HG03025 (cell line): ENCODE data around the gene NUP98.
A peak's percentile ranks its signal among the peaks of the same experiment; 100 is the strongest.

Experiments
- ATAC-seq: cut with Tn5 transposase; IDR thresholded peaks from one replicate; pipeline ENCODE4 v1.9.1; 2021; ENCODE audit warnings: mild to moderate bottlenecking, moderate library complexity; ENCODE audit not compliant: unreplicated experiment, low FRiP score

The NUP98 gene

DNA sequence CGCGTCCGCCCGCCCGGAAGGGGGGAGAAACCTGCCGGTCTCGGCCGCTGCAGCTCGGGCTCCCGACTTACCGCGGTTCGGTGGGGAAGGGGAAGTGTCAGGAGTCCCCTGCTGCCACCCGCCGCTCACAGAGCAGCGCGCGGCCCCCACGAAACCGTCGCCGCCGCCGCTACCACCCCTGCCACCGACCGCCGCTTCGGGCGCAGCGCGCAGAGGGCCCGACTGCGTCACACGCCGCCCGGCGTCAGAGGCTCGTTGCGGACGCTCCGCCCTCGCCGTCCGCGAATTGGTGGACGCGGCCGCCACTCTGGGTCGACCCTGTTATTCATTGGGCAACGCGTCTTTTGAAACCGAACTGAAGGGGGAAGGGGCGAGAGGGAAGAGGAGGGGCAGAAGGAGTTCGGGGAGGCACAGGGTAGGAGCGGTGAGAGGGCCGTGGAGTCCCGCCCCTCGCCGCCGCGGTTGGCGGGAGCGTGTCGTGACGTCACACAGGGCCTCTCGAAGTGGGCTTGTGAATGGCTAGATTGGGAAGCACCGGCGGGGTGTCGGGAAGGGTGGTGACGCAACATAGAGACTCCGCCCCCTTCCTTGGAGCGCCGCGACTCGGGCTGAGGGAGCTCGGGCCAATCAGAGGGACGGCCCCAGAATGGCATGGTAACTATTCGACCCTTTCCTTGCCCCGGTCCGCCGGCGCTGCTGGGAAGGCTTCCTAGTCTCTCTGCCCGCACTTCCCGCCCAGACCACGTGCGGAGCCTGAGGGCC lies at the start of gene NUP98:
TSS of gene NUP98 (minus strand) at position 226 of the 762 bp plus-strand sequence. CDS start 15,437 bp downstream, outside the sequence.
- ATAC-seq: peak; percentile 91

DNA sequence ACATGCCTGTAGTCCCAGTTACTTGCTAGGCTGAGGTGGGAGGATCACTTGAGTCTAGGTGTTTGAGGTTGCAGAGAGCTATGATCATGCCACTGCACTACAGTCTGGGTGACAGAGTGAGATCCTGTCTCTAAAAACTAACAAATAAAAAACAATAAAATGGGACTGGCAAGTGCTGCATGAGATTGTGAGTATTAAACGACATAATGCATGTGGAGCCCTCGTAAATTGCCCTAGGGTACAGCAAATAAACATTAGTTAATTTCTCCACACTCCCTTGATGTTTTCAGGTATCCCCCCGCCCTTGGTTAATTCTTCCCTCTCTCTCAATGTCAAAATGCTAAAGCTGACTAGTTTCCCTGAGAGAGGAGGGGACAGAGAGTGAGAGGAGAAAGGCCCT lies 48.3 kb upstream of the NUP98 start:
- no peak for ATAC-seq

DNA sequence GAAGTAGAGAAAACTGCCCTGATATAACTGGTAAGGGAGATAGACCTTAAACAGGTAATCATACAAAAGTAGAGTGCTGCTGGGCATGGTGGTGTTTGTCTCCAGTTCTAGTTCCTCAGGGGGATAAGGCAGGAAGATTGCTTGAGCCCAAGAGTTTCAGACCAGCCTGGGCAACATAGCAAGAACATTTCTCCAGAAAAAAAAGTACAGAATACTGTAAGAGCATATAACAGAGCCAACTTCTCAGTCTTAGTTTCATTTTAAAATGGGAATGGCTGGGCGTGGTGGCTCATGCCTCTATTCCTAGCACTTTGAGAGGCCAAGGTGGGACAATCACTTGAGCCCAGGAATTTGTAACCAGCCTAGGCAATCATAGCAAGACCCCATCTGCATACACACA lies 47.9 kb upstream of the NUP98 start:
- no peak for ATAC-seq

DNA sequence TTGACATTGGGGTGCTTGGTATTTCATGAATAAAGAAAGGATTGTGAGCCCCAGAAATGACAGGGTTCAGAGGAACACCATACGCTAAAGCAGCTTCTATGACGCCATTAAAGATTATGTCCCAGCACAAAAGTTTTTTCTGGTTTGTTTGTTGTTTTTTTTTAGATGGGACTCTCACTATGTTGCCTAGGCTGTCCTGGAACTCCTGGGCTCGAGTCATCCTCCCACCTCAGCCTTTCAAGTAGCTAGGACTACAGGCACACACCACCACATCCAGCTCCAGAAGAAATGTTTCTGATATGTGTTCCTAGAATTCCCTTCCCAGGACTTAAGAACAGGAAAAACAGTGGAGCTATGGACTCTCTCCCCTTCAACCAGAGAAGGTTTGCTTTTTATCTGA lies 46.0 kb upstream of the NUP98 start:
- ATAC-seq: no peak

DNA sequence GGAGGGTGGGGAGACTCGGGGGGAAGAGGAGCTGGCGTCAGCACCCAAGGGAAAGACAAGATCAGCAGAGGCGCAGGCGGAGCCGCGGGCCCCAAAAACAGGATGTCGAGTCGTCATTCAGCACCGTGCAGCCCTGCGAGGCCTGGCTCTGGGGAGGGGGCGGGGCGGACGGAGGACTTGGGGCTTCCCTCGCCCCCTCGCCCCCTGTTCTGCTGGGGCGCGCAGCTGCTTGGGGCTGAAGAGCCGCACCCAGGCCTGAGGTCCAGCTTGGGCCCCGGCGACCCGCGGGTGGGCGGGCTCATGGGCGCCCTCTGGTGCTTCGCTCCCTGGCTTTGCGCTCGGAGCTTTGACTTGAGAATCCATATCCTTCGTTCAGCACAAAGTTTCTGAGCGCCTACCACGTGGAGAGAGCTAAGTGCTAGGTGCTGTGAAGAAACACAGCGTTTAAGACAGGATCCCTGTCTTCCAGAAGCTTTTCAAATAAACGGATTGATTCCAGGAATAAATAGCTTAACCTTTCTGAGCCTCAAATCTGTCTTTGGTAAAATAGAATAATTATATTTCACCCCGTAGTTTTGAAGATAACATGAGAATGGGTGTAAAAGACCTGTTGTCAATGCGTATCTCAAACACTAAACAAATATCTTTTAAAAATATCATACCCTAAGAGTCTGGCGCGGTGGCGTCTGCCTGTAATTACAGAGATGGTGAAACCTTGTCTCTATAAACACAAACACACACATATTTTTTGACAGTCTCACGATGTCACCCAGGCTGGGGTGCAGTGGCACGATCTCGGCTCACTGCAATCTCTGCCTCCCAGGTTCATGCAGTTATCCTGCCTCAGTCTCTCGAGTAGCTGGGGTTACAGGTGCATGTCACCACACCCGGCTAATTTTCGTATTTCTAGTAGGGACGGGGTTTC lies 44.3 kb upstream of the NUP98 start:
- peak; percentile 43 for ATAC-seq

DNA sequence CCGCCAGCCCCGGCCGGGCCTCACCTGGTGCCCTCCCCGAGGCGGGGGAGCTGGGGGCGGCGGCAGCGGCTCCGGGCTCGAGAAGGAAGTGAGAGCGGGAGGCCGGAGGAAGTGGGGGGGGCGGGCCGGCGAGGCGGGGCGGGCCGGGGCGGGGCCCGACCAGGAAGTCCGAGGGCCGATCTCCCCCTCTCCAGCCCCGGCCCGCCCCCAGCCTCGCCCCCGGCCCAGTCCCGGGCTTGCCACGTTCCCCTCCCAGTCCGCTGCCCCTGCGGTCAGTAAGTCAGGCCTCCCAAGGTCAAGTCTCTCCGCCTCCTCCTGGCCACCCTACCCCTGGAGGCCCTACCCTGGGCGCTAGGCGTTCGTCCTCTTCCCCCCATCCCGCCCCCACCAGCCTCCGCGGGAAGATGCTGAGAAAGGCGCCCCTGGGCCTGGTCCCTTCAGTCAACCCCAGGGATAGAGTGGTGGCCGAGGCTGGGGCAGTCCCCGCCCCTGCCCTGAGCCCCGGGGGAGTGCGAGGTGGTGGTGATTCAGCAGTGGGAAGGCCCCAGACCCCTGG lies 43.6 kb upstream of the NUP98 start, which contains the start of gene RHOG:
TSS of gene RHOG (minus strand) at position 90 of the 556 bp plus-strand sequence. CDS start 12,821 bp downstream, outside the sequence.
- ATAC-seq: peak; percentile 46

DNA sequence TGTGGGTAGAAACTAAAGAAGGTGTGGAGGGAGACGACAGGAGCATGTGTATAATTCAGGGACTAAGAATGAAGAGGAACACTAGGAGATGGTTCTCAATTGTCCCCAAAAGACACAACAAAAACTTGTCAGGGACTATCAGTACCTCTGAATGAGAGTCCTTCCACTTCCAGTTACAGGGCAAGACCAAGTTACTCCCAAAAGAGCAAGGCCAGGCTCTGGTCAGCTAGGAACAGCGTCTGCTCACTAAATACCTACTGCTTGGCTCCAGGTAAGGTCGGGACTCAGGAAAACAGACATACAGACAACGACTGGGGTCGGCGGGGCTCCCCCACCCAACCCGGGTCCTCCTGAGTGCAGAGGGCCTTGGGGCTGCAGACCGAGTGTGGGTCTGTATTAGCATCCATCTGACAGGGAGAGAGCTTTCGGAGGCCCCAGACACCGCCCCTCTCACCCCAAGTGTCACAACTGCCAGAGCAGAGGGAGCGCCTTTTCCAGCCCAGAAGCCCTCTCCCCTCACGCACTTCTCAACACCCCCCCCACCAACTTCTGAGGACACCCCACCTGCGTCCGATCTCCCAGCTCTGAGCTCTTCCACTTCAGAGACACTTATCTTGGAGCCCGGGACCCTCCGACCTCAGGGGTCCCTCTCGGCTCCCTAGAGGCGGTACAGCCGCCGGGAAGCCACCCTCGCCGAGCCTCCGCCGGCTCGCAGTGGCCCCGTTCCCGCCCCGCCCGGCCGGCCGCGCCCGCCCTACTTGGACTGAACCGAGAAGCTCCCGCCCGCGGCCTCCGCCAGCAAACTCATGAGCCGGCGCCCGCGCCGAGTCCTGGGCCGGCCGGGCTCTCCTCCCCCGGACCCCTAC lies 42.9 kb upstream of the NUP98 start:
- peak; percentile 0 for ATAC-seq

DNA sequence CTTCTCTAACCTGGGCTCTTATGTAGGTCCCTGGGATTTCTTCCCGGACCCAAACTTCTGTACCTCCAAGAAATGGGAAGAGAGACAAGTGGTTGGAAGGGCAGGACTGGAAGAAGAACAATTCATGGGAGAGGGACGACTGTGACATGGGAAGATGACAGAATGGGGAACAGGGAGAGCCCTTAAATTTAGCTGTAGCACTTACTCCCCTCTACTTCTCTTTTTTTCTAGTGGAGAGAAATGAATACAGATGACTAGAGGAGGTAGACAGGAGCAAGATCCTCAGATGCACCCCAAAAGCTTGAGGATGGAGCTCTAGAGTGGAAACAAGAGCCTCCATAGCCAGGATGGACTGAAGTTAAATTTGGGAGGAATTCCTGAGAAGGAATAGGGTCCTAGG lies 41.1 kb upstream of the NUP98 start:
- no peak for ATAC-seq

DNA sequence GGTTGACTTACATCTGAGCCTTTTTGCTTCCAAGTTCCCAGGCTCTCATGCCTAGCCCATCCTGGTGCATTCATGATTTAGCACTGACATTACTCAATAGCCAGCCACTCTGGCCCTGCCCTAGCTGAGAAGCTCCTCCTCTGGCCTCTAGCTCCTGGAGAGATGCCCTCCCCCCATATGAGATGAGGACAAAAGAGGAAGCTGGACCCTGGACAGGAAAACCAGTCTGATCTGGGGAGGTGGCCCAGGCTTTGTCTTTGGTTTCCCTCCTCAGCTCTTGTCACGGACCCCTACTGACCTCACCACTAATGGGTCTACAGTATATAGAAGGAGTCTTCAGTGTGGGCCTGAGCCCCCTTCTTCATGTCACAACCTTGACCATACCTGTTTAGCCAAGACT lies 40.4 kb upstream of the NUP98 start:
- ATAC-seq: no peak

DNA sequence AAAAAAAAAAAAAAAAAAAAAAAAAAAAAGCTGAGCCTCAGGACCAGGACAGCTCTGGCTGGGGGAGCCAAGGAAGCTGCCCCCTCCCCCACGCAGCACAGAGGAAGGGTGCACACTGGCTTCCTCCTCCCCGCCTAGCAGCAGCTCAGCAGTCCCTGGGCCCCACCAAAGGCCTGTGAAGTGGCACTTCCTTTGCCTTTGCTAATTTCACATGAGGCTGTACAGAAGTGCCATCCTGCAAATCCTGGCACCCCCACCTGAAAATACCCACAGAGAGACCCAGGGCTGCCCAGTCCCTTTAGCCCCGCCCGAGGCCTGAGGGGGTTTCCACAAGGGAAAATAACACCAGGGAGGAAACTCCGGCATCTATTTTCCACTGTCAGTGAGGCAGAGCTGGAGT lies 39.5 kb upstream of the NUP98 start:
- ATAC-seq: no peak

DNA sequence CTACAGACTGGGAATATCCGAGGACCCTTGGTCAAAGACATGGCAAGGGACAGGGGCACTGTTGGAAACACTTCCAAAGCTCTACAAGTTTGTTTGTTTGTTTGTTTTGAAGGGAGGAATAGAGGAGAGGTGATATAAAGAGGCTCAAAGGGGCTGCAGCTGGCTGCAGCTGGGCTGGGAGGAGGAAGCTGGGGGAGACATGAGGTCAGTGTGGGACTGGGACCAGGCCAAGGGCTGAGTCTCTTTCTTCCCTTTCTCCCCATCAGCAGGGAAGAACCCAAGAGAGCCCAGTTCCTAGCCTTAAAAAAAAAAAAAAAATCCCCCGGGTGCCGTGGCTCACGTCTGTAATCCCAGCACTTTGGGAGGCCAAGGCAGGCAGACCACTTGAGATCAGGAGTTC lies 38.4 kb upstream of the NUP98 start:
- ATAC-seq: no peak

DNA sequence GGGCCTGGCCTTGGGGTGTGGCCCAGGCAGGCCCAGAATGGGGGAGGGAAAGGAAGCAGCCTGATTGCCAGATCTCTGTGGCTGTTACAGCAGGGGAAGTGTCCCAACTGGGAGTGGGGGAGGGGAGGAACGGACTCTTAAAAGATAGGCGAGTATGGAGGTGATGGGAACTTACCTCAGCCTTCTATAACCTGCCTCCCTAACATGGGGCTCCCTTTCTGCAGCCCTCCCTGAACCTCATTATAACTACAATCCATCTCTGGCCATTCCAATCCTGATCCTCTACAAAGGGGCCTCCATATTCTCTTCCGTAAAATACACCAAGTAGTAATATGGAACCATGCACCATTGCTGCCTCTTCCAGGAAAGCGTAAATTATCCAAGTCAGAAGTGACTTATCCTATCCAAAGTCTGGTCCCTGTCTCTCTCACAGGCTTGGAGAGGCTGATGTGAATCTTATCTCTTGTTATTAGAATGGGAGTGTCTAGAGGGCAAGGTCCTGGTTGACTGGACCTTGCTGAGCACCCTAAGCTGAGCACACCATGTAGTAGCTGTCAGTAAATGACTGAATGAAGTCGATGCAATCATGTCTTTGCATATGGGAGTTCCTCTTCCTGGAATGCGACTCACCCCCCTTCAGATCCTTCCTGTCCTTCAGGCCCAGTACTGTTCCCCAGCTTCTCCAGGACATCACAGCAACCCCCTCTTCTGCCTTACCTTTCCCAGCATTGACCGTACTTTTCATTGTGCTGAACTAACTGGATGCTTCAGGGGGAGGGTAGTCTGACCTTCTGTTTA lies 37.5 kb upstream of the NUP98 start:
- no peak for ATAC-seq

DNA sequence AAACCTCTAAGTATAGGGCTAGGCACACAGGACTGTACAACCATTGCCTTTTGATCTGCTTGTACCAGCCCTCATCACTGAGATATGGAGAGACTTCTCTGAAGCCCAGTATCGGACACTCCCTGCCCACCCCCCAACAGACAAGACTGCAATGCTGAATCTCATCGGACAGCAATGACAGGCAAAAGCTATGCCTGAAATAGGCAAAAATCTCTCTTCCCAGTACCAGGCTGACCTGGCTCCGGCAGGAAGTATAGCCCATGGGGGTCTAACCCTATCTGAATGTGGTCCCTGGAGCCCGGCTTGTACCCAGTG lies 37.0 kb upstream of the NUP98 start:
- ATAC-seq: no peak

DNA sequence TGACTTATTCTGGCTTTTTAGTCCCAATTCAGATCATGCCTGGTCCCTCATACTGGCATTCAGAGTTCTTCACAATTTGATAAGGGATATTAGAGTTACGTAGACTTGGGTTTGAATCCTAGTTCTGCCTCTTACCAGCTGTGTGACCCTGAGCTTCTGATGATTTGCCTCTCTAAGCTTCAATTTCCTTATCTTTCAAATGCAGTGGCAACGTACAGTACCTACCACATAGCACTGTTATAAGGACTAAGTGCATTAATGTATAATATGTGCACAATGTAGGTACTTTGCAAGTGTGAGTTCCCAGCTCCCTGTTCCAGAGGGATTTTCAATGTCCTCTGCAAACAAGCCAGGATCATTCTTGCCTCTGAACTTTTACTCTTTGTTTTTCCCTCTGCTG lies 36.1 kb upstream of the NUP98 start:
- ATAC-seq: no peak

DNA sequence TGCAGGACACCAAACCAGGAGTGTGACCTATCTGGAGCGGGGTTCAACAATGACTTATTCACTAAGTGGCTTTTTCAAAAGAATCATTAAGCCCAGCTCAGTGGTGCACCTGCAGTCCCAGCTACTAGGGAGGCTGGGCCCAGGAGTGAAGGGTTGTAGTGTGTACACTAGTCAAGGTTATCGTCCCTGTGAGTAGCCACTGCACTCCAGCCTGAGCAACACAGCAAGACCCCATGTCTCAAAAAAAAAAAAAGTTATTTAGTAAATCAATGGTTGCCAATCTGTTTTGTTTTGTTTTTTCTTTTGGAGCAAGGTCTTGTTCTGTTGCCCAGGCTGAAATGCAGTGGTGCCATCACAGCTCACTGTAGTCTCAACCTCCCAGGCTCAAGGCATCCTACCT lies 35.5 kb upstream of the NUP98 start:
- ATAC-seq: no peak

DNA sequence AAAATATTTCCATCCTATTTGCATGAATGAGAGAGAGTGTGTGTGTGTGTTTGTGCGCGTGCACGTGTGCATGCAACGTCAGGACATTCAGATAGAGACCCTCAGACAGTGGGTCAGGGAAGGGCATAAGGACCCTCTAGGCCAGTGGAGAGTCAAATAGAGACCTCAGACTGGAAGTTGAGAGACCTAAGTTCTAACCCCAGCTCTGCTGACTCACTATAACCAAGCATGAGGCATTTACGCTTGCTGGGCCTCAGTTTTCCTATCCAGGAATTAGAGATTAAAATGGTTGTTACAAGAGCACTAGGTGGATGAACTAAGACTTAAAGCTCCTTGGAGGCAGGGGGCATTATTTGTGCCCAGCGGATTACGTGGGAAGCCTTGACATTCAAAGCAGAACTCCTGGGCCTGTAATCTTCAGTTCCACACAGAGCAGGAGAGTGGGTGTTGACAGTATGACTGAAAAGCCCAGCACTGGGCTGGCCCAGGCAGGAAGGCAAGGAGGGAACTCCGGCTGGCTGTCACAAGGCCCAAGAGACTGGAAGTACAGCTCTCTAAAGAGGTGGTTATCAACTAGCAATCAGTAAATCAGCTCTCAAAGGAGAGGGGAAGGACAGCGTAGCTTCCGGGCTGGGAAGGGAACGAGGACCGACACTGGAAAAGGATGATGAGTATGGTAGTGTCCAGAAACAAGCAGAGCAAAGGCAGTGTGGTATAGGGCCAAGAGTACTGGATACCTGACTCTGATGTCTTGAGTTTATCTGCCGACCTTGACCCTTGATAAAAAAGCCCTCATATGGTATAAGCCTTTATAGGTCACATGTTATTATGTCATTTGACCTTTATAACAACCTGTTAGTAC lies 34.3 kb upstream of the NUP98 start:
- no peak for ATAC-seq

DNA sequence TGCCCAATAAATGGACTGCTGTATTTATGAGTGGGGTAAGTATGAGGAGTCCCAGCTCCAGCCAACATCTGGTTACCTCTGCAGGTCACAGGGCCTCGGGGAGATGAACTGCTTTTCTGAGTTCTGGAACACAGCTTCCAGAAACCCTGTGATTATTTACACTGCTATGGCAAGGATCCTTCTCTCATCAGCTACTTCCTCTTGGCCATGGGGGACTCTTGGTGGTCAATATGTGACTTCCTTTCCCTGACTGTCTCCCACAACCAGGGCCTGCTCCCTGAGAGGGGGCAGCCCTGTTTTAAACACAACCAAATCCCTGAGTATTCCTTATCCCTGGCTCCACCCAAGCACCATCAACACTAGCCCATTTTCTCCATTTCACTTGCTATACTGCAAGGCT lies 33.4 kb upstream of the NUP98 start:
- ATAC-seq: no peak

DNA sequence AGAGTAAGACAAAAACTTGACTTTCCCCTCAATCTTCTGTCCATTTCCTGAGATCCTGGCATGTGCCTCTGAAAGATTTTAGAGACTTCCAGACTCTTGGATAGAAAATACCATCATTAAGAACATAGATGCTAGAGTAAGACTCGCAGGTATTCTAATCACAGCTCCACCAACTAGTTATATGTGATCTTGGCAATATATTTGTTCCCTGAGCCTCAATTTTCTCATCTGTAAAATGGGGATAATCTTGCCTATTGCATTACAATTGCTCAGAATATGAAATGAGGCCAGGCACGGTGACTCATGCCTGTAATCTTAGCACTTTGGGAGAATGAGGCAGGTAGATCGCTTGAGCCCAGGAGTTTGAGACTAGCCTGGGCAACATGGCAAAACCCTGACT lies 32.7 kb upstream of the NUP98 start:
- no peak for ATAC-seq
